A549 (cell line): Measurements from ENCODE around the gene PDIA5. TPM values are rescaled to one million over a fixed set of nuclear protein-coding genes. Genes with fewer than 3 reads are reported as not detected.

Source experiments
- ATAC-seq, 2 experiments: fragments of 200-7000 bp in 1 of 2; fragments of >200 bp in 1 of 2; cut with Nextera tagmentation in 1 of 2; cut with Tn5 transposase in 1 of 2; 3 replicates each; pipeline versions ENCODE4 v1.8.0 to v1.9.1; 2018 to 2020; ENCODE audit warnings: mild to moderate bottlenecking in 1 of 2, moderate library complexity in 1 of 2
- CTCF ChIA-PET: fragments of 300-600 bp; sonication (Branson Sonifier 250); formaldehyde crosslinking; extraction: SDS; loops from one replicate; lab custom pipeline; 2021; ENCODE audit warnings: antibody characterized with exemption, inconsistent platforms; lab: Yijun Ruan, JAX
- POLR2A ChIA-PET: fragments of 350-600 bp; formaldehyde crosslinking; extraction: SDS; loops from one replicate; lab custom pipeline; 2021; ENCODE audit warnings: antibody characterized with exemption, inconsistent platforms; lab: Yijun Ruan, JAX
- DNase-seq, 2 experiments: peaks; one replicate each; pipeline versions ENCODE4 v3.0.0 to v3.0.0-alpha.2; 2011 to 2016; ENCODE audit warnings: low read depth in 1 of 2, low spot score in 1 of 2
- FAIRE-seq: peaks from 2 replicates; lab custom pipeline; 2011; peaks lifted over from hg19 to GRCh38; lab: Jason Lieb, UNC
- H3K27ac ChIP-seq, 2 experiments: fragments of >200 bp; sonication (Bioruptor Twin); formaldehyde crosslinking; 3 replicates each; pipeline ENCODE4 v1.5.1; 2016 to 2017
- H3K4me1 ChIP-seq: fragments of >200 bp; sonication (Bioruptor Twin); formaldehyde crosslinking; 3 replicates; pipeline ENCODE4 v1.6.1; 2016
- H3K4me2 ChIP-seq: fragments of >200 bp; sonication (Bioruptor Twin); formaldehyde crosslinking; 3 replicates; pipeline ENCODE4 v1.6.1; 2016
- H3K4me3 ChIP-seq: fragments of >200 bp; sonication (Bioruptor Twin); formaldehyde crosslinking; 3 replicates; pipeline ENCODE4 v1.5.1; 2016
- H3K9me3 ChIP-seq: fragments of >200 bp; sonication (Bioruptor Twin); formaldehyde crosslinking; 3 replicates; pipeline ENCODE4 v1.6.1; 2016
- BCL3 ChIP-seq: fragments of >200 bp; sonication (Bioruptor Twin); formaldehyde crosslinking; IDR thresholded peaks from 3 replicates; pipeline ENCODE4 v1.6.1; 2016
- BHLHE40 ChIP-seq: IDR thresholded peaks from 2 replicates; pipeline ENCODE4 v1.6.1; 2012; ENCODE audit warnings: low read depth, low read length, inconsistent platforms
- CHD4 ChIP-seq: fragments of 200-600 bp; sonication (generic); IDR thresholded peaks from 2 replicates; pipeline ENCODE4 v1.6.1; 2016; ENCODE audit warnings: antibody characterized with exemption, mild to moderate bottlenecking, borderline replicate concordance
- CTCF ChIP-seq: fragments of >200 bp; sonication (Bioruptor Twin); formaldehyde crosslinking; IDR thresholded peaks from 3 replicates; pipeline ENCODE4 v1.5.1; 2016
- EHF ChIP-seq: fragments of 250-450 bp; sonication (Bioruptor Pico); IDR thresholded peaks from 2 replicates; pipeline ENCODE4 v1.5.0; 2020; ENCODE audit warnings: mild to moderate bottlenecking
- EHMT2 ChIP-seq: fragments of 200-600 bp; sonication (generic); IDR thresholded peaks from 2 replicates; pipeline ENCODE4 v1.6.1; 2016; ENCODE audit warnings: antibody characterized with exemption, low read depth, mild to moderate bottlenecking, moderate library complexity
- FOSB ChIP-seq: fragments of 250-450 bp; sonication (Bioruptor Pico); IDR thresholded peaks from 2 replicates; pipeline ENCODE4 v1.5.0; 2020; ENCODE audit warnings: mild to moderate bottlenecking, moderate library complexity
- FOXS1 ChIP-seq: fragments of 250-450 bp; sonication (Bioruptor Pico); IDR thresholded peaks from 2 replicates; pipeline ENCODE4 v1.5.0; 2020; ENCODE audit warnings: mild to moderate bottlenecking, moderate library complexity
- HDAC2 ChIP-seq: fragments of 200-600 bp; sonication (generic); IDR thresholded peaks from 2 replicates; pipeline ENCODE4 v1.6.1; 2016
- HMGXB4 ChIP-seq: fragments of 250-450 bp; sonication (Bioruptor Pico); IDR thresholded peaks from 2 replicates; pipeline ENCODE4 v1.5.0; 2021; ENCODE audit warnings: mild to moderate bottlenecking, moderate library complexity, borderline replicate concordance
- HOXB13 ChIP-seq: fragments of 250-450 bp; sonication (Bioruptor Pico); IDR thresholded peaks from 2 replicates; pipeline ENCODE4 v1.5.0; 2020; ENCODE audit warnings: low read depth, mild to moderate bottlenecking, moderate library complexity
- HOXB5 ChIP-seq: fragments of 250-450 bp; sonication (Bioruptor Pico); IDR thresholded peaks from 2 replicates; pipeline ENCODE4 v1.5.0; 2020; ENCODE audit warnings: mild to moderate bottlenecking, moderate library complexity
- JUNB ChIP-seq: fragments of >200 bp; sonication (Bioruptor Twin); formaldehyde crosslinking; IDR thresholded peaks from 2 replicates; pipeline ENCODE4 v1.6.1; 2016
- MAZ ChIP-seq: fragments of 150-350 bp; IDR thresholded peaks from 2 replicates; pipeline ENCODE4 v1.6.1; 2014; ENCODE audit warnings: antibody characterized with exemption, low read depth, low read length, borderline replicate concordance
- NFE2L2 ChIP-seq: fragments of 150-350 bp; conservative IDR thresholded peaks from 2 replicates; pipeline ENCODE4 v1.6.1; 2014; ENCODE audit warnings: low read length
- NR3C1 ChIP-seq: fragments of >200 bp; sonication (Bioruptor Twin); formaldehyde crosslinking; IDR thresholded peaks from 3 replicates; pipeline ENCODE4 v1.6.1; 2017
- PBX3 ChIP-seq: IDR thresholded peaks from 2 replicates; pipeline ENCODE4 v1.6.1; 2012
- PHF8 ChIP-seq: fragments of 200-600 bp; sonication (generic); IDR thresholded peaks from 2 replicates; pipeline ENCODE4 v1.6.1; 2016; ENCODE audit warnings: low read depth, mild to moderate bottlenecking, antibody characterized with exemption, moderate library complexity, borderline replicate concordance
- RAD21 ChIP-seq, 2 experiments: fragments of >200 bp in 1 of 2; sonication (Bioruptor Twin) in 1 of 2; formaldehyde crosslinking in 1 of 2; IDR thresholded peaks in 1 of 2; conservative IDR thresholded peaks in 1 of 2; 2 replicates in 1 of 2; 3 replicates in 1 of 2; pipeline ENCODE4 v1.6.1; 2012 to 2018; ENCODE audit warnings: inconsistent platforms in 1 of 2
- RCOR1 ChIP-seq: fragments of 150-350 bp; IDR thresholded peaks from 2 replicates; pipeline ENCODE4 v1.6.1; 2014; ENCODE audit warnings: antibody characterized with exemption, low read length, low read depth
- WGBS: methylation state at CpG from one replicate; pipeline ENCODE4 v1.1.6; 2017; ENCODE audit errors: missing lambda C conversion rate; 5-methylcytosine and 5-hydroxymethylcytosine counted together
- polyA plus RNA-seq, 4 experiments: library from polyadenylated mRNA; depleted of rRNA in 3 of 4; stranded (reverse); fragments of >200 nt; fragmentation: RNase III in 1 of 4; extraction: RNeasy Plus Mini Kit Qiagen cat#74134 plus additional on column Dnase treatment in 1 of 4; gene quantifications; 2 replicates in 3 of 4; 3 replicates in 1 of 4; pipeline ENCODE4 v1.2.3, GENCODE V29; 2011 to 2017
- TF ChIP-seq, protein P1 (sequence below): fragments of 250-450 bp; sonication (Bioruptor Pico); IDR thresholded peaks from 2 replicates; pipeline ENCODE4 v1.5.0; 2020; ENCODE audit warnings: low read depth, mild to moderate bottlenecking, moderate library complexity

Gene PDIA5
- polyA plus RNA-seq, 2 of the 4 experiments (the other 2 are of a cell fraction), result 17.5 to 28.1 TPM

DNA sequence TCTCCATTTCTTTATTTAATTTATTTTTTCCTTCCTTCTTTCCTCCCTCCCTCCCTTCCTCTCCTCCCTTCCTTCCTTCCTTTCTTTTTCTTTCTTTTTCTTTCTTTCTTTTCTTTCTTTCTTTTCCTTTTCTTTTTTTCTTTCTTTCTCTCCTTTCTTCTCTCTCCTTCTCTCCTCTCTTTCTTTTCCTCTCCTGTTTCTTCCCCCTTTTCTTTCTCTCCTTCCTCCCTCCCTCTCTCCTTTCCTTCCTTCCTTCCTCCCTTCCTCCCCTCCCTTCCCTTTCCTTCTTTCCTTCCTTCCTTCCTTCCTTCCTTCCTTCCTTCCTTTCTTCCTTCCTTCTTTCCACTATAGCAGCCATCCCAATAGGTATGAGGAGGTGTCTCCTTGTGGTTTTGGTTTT is 6.8 kb upstream of the PDIA5 start:
- ChIA-PET POLR2A (no interaction called here), CTCF (interaction anchor here (1.4 to 1.7 kb wide), 2 partner anchors 9 to 32 kb away, joined by 3 to 4 read pairs; no protein-coding TSS in a partner anchor)
- H3K9me3 ChIP-seq, result no peaks in the 10 kb centered on the region
- no peak overlapping the region for H3K4me2 ChIP-seq
- DNase-seq, result no peak
- ATAC-seq, result no peak
- TF ChIP-seq PHF8, result no peak
- TF ChIP-seq, protein P1, sequence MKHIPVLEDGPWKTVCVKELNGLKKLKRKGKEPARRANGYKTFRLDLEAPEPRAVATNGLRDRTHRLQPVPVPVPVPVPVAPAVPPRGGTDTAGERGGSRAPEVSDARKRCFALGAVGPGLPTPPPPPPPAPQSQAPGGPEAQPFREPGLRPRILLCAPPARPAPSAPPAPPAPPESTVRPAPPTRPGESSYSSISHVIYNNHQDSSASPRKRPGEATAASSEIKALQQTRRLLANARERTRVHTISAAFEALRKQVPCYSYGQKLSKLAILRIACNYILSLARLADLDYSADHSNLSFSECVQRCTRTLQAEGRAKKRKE (CRISPR knock-in tag), result no peak
- no peak for TF ChIP-seq CTCF
- TF ChIP-seq MAZ, result no peak
- TF ChIP-seq FOSB (CRISPR knock-in tag), result no peak
- no peak for TF ChIP-seq HMGXB4
- TF ChIP-seq PBX3, result no peak
- no peak for TF ChIP-seq BCL3
- no peak for TF ChIP-seq HDAC2
- no peak overlapping the region for H3K27ac ChIP-seq
- H3K4me3 ChIP-seq, result no peak overlapping the region
- no peaks in the 10 kb centered on the region for H3K4me1 ChIP-seq
- FAIRE-seq, result no peak

DNA sequence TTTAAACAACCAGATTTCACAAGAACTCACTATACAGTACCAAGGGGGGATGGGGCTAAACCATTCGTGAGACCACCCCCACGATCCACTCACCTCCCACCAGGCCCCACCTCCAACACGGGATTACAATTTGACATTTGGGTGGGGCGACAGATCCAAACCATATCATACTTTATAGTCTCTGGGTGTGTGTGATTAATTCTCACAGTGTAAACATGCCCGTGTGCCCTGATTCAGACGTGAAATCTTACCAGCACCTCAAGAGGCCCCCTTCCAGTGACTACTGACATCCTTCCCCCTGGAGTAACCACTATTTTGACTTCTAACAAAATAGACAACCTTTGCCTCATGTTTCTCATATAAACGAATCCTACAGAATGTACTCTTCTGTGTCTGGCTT is 5.0 kb upstream of the PDIA5 start:
- WGBS, result 40% methylated on average over 7 of the region's 7 CpGs
- Histone ChIP-seq H3K4me2 (no peak overlapping the region), H3K27ac (no peak overlapping the region), H3K4me3 (no peak overlapping the region), H3K4me1 (peaks cover 4% of the 10 kb centered on the region; the same call in 2 of the 3 replicates), H3K9me3 (no peaks in the 10 kb centered on the region)
- ChIA-PET POLR2A (no interaction called here), CTCF (interaction anchor here (0.6 to 1.7 kb wide), 2 partner anchors 33 to 567 kb away, joined by 3 read pairs; no protein-coding TSS in a partner anchor)
- ATAC-seq (no peak), FAIRE-seq (no peak), DNase-seq (no peak)
- TF ChIP-seq FOXS1 (CRISPR knock-in tag), result no peak
- TF ChIP-seq JUNB, result no peak
- no peak for TF ChIP-seq HOXB13 (CRISPR knock-in tag)
- TF ChIP-seq BHLHE40, result no peak
- TF ChIP-seq EHMT2, result no peak
- no peak for TF ChIP-seq EHF (CRISPR knock-in tag)

DNA sequence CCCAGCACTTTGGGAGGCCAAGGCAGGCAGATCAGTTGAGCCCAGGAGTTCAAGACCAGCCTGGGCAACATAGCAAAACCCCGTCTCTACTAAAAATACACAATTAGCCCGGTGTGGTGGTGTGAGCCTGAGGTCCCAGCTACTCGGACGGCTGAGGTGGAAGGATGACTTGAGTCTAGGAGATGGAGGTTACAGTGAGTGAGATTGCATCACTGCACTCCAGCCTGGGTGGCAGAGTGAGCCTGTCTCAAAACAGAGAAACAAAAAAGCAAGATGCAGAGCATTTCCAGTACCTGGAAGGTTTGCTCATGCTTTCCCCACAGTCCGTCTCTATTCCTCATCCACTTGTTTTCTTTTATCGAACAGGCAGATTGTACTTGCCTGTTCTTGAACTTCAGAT is 3.8 kb upstream of the PDIA5 start:
- POLR2A ChIA-PET, result no interaction called here
- H3K9me3 ChIP-seq, result no peaks in the 10 kb centered on the region
- CTCF ChIA-PET, result interaction anchor here (0.9 to 1.0 kb wide), 2 partner anchors 13 to 36 kb away, joined by 3 read pairs; partner anchors contain the start of gene SEMA5B
- DNase-seq (no peak), FAIRE-seq (no peak), ATAC-seq (no peak)
- H3K4me2 ChIP-seq, result no peak overlapping the region
- no peak overlapping the region for H3K27ac ChIP-seq
- 79% methylated on average over 6 of the region's 6 CpGs for WGBS
- H3K4me3 ChIP-seq, result no peak overlapping the region
- no peak for TF ChIP-seq NR3C1
- no peak for TF ChIP-seq RAD21 (conservative IDR thresholded peaks at IDR 0.05 in 1 of 2, IDR thresholded peaks at IDR 0.05 in 1 of 2)
- TF ChIP-seq EHMT2, result no peak
- no peak for TF ChIP-seq NFE2L2
- no peak for TF ChIP-seq HOXB5
- no peak for TF ChIP-seq RCOR1
- TF ChIP-seq HOXB13 (CRISPR knock-in tag), result no peak
- no peak for TF ChIP-seq CHD4
- H3K4me1 ChIP-seq, result peaks cover 4% of the 10 kb centered on the region; the same call in 2 of the 3 replicates
